Stimulated activated CD8-positive, alpha-beta memory T cell treated with anti-CD3 and anti-CD28 coated beads, Interleukin-15, amount 100 ng/mL, for 24 hours (primary cell): ENCODE measurements around the gene GOLPH3.
"Not testable (repeated sequence)": the region's sequence is repeated elsewhere in the genome, so short reads cannot be mapped to it uniquely, and the experiment has no call there.

ENCODE experiments used
- DNase-seq: peaks from one replicate; pipeline ENCODE4 v3.0.0-alpha.2; 2020; ENCODE audit warnings: low read depth

GOLPH3 gene

DNA sequence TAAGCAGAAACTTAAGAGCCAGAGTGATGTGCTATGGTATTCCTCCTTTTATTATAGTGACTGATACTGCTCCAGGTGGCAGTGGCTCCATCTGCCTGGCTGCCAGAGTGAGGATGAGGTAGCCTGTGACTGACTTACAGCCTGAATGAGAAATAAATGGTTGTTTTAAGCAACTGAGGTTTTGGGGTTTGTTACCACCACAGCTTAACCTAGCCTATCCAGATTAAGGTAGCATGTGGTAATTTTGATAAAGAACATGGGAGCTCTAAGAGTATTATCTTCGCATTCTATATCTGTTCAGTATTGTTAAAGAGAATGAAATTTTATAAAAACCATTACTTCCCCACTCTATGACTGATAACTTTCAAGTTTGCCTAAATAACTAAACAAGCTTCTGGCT lies 39.0 kb downstream of the GOLPH3 start:
- no peak for DNase-seq

DNA sequence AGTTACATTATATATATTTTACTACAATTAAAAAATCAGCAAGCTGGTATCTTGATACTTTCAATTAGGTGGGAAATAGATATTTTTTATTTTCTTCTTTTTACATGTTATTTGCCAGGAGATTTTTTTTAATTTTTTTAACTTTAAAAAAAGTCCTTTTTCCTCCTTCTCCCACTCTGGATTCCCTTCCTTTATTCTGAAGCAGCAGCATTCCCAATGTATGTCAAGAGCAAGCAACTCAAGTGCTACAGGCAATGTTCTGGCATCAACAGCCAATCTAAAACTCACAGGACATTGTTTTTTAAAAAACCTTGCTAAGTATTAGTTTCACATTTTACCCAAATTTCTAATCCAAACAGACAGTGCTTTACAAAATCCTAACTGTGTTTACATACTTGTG lies 41.4 kb downstream of the GOLPH3 start:
- no peak for DNase-seq

DNA sequence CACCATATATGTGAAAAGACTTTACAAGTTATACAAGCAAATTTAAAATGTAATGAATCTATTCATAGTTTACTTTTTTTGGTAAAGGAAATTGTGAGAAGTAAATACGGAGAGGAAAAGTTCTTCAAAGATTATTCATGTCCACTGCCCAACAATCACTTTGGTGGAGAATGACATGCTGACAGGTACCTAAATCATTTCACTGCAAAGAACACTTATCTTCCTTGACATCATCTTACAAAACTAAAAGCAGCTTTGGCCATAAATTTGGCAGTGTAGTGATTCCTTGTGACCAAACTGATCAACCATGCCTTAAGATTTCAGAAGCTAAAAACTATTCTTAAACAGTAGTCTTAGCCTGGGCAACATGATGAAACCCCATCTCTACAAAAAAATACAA lies 42.5 kb downstream of the GOLPH3 start:
- no peak for DNase-seq

GRCh38 chr5:32130865-32131264 lies 43.3 kb downstream of the GOLPH3 start:
- DNase-seq = no peak

- DNase-seq = no peak
These were observed 45.0 kb downstream of the GOLPH3 start for GRCh38 chr5:32129074-32129598.

GRCh38 chr5:32127711-32128110 lies 46.4 kb downstream of the GOLPH3 start:
- DNase-seq = no peak

DNA sequence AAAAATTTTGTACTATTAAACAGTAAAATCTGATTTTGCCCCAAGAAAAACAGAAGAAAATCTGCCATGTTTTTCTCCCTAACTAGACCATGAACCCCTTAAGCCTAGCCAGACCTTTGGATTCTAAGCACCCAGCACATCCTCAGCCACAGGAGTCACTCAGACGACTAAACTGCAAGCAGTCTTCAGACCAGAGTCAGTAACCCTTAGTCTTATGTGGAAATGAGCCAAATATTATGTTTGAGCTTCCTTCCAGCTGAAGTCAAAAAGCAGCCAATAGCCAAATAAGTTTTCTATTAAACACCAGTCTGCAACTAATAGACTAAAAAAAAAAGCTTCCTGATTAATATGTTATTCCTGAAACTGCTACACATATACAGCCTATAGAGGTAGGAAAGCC lies 47.4 kb downstream of the GOLPH3 start:
- DNase-seq = no peak

GRCh38 chr5:32123889-32124676 lies 50.0 kb downstream of the GOLPH3 start:
- no peak for DNase-seq

GRCh38 chr5:32123058-32123805 lies 50.9 kb downstream of the GOLPH3 start:
- no peak for DNase-seq

DNA sequence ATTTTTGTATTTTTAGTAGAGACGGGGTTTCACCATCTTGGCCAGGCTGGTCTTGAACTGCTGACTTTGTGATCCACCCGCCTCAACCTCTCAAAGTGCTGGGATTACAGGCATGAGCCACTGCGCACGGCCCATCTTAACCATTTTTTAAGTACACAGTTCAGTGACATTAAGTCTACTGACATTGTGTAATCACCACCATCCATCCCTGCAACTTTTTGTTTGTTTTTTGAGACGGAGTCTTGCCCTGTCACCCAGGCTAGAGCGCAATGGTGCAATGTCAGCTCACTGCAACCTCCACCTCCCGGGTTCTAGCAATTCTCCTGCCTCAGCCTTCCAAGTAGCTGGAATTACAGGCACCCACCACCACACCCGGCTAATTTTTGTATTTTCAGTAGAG lies 55.2 kb downstream of the GOLPH3 start:
- DNase-seq = not testable (repeated sequence)

- DNase-seq = no peak
These were observed 57.4 kb downstream of the GOLPH3 start for GRCh38 chr5:32116574-32117313.

DNA sequence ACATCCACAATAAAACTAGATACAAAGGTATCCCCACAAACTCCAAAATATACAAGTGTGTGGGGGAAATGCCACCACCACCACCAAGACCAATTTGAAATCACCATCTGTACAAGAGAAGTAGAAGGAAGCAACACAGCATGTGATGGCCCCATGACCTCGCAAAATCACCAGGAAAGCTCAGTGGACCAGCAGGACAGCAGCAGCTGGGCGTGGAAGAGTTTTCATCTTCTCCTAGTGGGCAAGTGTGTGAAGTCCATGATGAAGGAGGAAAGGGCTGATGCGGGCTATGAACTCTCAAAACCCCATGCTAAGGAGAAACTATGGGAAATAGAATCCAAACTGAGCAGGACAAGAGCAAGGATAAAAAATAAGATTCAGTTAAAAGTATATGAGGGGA lies 58.1 kb downstream of the GOLPH3 start:
- DNase-seq = no peak

DNA sequence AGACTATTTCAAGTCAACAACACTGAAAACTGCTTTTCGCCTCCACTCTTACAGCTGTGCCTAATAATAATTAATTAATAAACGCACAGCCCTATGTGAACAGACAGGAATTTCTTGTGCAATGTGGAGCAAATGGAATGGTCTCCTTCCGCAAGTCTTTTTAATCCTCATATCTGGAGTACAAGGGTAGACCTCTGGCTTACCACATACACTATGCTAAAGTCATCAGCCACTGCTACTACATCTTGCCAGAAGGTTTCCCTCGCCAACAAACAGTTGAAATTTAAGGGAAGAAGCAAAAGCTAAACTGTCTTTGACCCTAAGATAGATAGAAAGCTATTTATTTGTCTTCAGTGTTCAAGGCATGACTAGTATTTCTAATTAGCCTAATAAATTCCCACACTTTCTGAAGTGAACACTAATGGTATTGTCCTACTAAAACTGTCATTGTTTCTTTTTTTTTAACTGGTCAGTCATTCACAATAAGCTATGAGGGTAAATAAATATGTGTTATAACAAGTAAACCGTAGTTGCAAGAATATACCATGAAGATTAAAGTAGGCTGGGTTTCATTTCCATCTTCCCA lies 63.9 kb downstream of the GOLPH3 start:
- DNase-seq = no peak

DNA sequence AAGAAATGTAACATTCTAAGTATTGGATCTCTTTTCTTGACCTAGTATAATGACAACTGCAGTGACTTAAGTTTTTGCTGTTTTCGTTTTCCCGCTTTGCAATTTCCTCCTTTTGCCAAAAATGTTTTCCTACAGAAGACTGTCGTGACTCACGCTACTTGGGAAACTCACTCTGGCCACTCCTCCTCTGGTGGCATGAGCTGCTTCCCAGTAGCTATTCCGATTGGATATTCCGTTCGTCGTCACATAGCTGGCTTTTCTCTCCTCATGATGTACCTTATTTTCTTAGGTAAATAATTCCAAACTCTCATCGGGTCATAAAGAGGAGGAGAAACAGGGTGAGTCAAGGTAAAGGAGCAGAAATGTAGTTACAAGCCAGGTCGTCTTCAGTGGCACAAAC lies 64.9 kb downstream of the GOLPH3 start:
- no peak for DNase-seq

DNA sequence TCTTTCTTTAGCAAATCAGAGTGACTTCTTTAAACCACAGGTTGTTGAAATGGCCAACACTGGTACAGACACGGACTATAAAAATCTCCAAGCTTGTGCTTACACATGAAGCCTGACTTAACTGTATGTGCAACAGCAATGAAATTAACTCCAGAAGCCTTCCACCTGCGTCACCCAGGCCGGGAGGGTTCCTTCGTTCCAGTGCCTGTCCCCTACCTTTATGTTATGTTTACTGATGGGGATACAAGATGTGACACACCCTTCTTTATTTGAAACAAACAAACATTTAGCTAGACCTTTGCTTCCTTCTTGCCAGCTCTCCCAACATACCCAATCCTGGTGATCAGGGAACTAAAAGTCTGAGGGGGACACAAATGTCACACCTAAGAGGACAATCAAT lies 66.0 kb downstream of the GOLPH3 start:
- no peak for DNase-seq

GRCh38 chr5:32107291-32107690 lies 66.8 kb downstream of the GOLPH3 start:
- DNase-seq = no peak

- DNase-seq = no peak
These were observed 70.6 kb downstream of the GOLPH3 start for GRCh38 chr5:32103521-32103920.

DNA sequence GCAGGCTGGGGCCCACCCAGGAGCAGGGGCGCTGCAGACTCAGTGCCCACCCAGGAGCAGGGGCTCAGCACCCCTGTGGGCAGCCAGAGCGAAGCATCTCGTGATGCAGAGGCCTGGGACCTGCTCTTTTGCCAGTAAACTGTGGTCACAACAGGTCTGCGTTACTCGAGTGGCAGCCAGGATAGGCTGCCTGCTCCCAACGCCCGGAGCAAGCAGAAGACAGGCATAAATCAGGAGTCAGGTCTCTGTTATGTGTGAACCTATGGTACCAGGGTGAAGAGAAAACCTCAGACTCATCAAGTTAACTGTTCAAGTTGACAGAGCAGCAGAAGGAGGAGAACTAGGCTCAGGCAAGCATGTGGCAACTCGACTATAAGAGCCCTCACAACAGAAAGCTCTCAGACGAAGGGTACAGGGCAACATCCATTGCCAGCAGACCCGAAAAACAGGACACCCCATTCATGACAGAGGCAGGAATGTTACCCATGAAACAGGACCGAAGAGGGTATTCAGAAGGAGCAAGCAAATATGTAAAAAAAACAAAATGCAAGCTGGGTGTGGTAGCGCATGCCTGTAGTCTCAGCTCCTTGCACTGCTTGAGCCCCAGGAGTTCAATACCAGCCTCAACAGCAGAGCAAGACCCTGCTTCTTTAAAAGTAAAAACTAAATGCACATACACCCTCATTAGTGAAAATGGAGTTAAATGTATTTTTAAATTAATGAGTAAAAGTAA lies 71.7 kb downstream of the GOLPH3 start:
- no peak for DNase-seq

DNA sequence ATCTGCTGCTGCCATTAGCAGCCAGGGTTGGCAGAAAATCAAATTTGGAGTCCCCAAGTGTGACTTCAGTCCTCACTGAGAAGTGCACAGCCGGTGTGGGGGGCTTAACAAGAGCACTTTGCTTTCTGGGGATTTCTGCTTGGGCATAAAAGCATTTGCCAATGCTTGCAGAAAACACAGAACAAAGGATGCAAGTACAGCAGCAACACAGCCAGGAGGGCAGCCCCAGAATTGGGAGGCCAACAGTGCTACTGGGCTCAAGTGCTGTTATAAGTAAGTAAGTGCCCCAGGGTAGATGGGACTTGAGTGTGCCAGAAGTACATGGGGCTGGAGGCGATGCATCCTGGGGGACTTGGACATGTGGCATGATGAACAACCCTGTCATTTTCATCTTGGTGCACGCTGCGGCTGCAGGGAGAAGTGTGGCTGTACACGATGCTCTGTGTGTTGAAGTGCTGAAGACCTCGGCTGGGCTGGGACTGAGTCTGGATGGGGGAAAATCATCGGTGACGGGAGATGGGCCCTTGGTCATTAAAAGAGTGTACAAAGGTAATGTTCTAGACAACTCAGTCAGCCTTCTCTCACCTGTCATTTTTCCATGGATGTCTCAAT lies 73.3 kb downstream of the GOLPH3 start:
- no peak for DNase-seq

DNA sequence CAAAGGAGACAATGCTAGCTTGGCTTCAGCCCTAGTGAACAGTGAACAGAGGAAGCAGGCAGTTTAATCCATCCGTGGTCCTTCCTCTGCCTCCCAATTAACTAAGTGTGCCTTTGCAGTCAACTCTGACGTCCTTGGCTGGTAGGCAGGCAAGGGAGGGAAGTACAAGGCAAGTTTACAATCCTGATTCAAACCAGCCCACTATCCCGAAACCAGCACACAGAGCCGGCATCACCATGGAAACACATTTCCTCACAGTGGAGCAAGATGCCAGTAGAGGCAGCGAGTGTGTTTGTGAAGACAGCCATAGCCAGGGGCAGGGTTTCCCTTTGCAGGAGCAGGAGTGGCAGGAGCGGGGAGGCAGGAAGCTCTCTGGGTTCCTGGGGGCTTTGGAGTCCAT lies 73.9 kb downstream of the GOLPH3 start:
- DNase-seq = no peak

- no peak for DNase-seq
These were observed 74.6 kb downstream of the GOLPH3 start for GRCh38 chr5:32099486-32100035.
